HEK293T (cell line): ENCODE measurements around the gene NT5DC1.

Source experiments
- ARNT ChIP-seq: fragments of 450-650 bp; IDR thresholded peaks from 2 replicates; pipeline ENCODE4 v1.6.1; 2017; ENCODE audit warnings: mild to moderate bottlenecking
- BHLHE40 ChIP-seq: fragments of 450-650 bp; IDR thresholded peaks from 2 replicates; pipeline ENCODE4 v1.6.1; 2016; ENCODE audit warnings: mild to moderate bottlenecking, moderate library complexity, borderline replicate concordance
- CTBP1 ChIP-seq: fragments of 450-650 bp; IDR thresholded peaks from 2 replicates; pipeline ENCODE4 v1.6.1; 2016; ENCODE audit warnings: borderline replicate concordance
- ELF4 ChIP-seq: fragments of 450-650 bp; IDR thresholded peaks from 2 replicates; pipeline ENCODE4 v1.6.1; 2017; ENCODE audit warnings: antibody characterized with exemption
- FOXA1 ChIP-seq: fragments of 450-650 bp; IDR thresholded peaks from 2 replicates; pipeline ENCODE4 v1.6.1; 2016; ENCODE audit warnings: mild to moderate bottlenecking
- FOXK2 ChIP-seq: fragments of 450-650 bp; IDR thresholded peaks from 2 replicates; pipeline ENCODE4 v1.6.1; 2016; ENCODE audit warnings: mild to moderate bottlenecking
- FOXM1 ChIP-seq: fragments of 450-650 bp; IDR thresholded peaks from 2 replicates; pipeline ENCODE4 v1.6.1; 2017; ENCODE audit warnings: mild to moderate bottlenecking, borderline replicate concordance
- L3MBTL2 ChIP-seq: fragments of 450-650 bp; conservative IDR thresholded peaks from 2 replicates; pipeline ENCODE4 v1.6.1; 2016; ENCODE audit warnings: mild to moderate bottlenecking
- NFRKB ChIP-seq: fragments of 450-650 bp; IDR thresholded peaks from 2 replicates; pipeline ENCODE4 v1.6.1; 2016; ENCODE audit warnings: mild to moderate bottlenecking, moderate library complexity
- PKNOX1 ChIP-seq: fragments of 450-650 bp; IDR thresholded peaks from 2 replicates; pipeline ENCODE4 v1.6.1; 2016
- SP1 ChIP-seq: fragments of 450-650 bp; IDR thresholded peaks from 2 replicates; pipeline ENCODE4 v1.6.1; 2017
- SUZ12 ChIP-seq: fragments of 450-650 bp; IDR thresholded peaks from 2 replicates; pipeline ENCODE4 v1.6.1; 2016; ENCODE audit warnings: mild to moderate bottlenecking
- TARDBP ChIP-seq: fragments of 450-650 bp; IDR thresholded peaks from 2 replicates; pipeline ENCODE4 v1.6.1; 2016
- ZNF384 ChIP-seq: fragments of 450-650 bp; IDR thresholded peaks from 2 replicates; pipeline ENCODE4 v1.6.1; 2016

GRCh38 chr6:116084284-116084683, 16.4 kb upstream of the NT5DC1 start:
- TF ChIP-seq BHLHE40 (no peak), SP1 (no peak), CTBP1 (no peak), L3MBTL2 (no peak), TARDBP (no peak), FOXA1 (no peak), FOXK2 (no peak), NFRKB (no peak), FOXM1 (no peak), SUZ12 (no peak), ZNF384 (no peak), ARNT (no peak), PKNOX1 (no peak), ELF4 (no peak)
